Right atrium auricular region (tissue), 2 donors: ENCODE results near the gene GPX4. TPM values are rescaled to one million over a fixed set of nuclear protein-coding genes. Genes with fewer than 3 reads are reported as not detected.
"Not testable (repeated sequence)": the region's sequence is repeated elsewhere in the genome, so short reads cannot be mapped to it uniquely, and the experiment has no call there.

Experiments
- DNase-seq: peaks from one replicate; pipeline ENCODE4 v3.0.0-alpha.2; 2019; ENCODE audit warnings: low spot score
- H3K27ac ChIP-seq, 2 donors: fragments of 200-600 bp; sonication (generic); 1 replicate in 1 of 2; 2 replicates in 1 of 2; pipeline ENCODE4 v1.5.1; 2016 to 2019
- H3K27me3 ChIP-seq, 2 donors: fragments of 200-600 bp; sonication (generic); one replicate each; pipeline versions ENCODE4 v1.5.1 to v1.6.0; 2017 to 2019
- H3K36me3 ChIP-seq: fragments of 200-600 bp; sonication (generic); one replicate; pipeline ENCODE4 v1.5.1; 2016
- H3K4me1 ChIP-seq, 2 donors: fragments of 200-600 bp; sonication (generic); one replicate each; pipeline versions ENCODE4 v1.5.1 to v1.6.0; 2017 to 2019
- H3K4me3 ChIP-seq, 2 donors: fragments of 200-600 bp; sonication (generic); 1 replicate in 1 of 2; 2 replicates in 1 of 2; pipeline ENCODE4 v1.5.1; 2017 to 2019; ENCODE audit warnings: mild to moderate bottlenecking in 1 of 2, moderate library complexity in 1 of 2
- H3K9me3 ChIP-seq, 2 donors: fragments of 200-600 bp; sonication (generic); one replicate each; pipeline ENCODE4 v1.5.1; 2019
- total RNA-seq, 2 donors: library from RNA; depleted of rRNA; stranded (reverse); fragments of >200 nt; gene quantifications; one replicate each; pipeline ENCODE4 v1.1.0, GENCODE V29; 2016
- TF ChIP-seq, protein P1 (sequence below), 2 donors: fragments of 200-600 bp; sonication (generic); IDR thresholded peaks; one replicate each; pipeline ENCODE4 v1.5.1; 2019; ENCODE audit warnings: antibody characterized with exemption in 2 of 2

GPX4 gene
- total RNA-seq, 2 donors from 2014 or later: 404 to 529 TPM

DNA sequence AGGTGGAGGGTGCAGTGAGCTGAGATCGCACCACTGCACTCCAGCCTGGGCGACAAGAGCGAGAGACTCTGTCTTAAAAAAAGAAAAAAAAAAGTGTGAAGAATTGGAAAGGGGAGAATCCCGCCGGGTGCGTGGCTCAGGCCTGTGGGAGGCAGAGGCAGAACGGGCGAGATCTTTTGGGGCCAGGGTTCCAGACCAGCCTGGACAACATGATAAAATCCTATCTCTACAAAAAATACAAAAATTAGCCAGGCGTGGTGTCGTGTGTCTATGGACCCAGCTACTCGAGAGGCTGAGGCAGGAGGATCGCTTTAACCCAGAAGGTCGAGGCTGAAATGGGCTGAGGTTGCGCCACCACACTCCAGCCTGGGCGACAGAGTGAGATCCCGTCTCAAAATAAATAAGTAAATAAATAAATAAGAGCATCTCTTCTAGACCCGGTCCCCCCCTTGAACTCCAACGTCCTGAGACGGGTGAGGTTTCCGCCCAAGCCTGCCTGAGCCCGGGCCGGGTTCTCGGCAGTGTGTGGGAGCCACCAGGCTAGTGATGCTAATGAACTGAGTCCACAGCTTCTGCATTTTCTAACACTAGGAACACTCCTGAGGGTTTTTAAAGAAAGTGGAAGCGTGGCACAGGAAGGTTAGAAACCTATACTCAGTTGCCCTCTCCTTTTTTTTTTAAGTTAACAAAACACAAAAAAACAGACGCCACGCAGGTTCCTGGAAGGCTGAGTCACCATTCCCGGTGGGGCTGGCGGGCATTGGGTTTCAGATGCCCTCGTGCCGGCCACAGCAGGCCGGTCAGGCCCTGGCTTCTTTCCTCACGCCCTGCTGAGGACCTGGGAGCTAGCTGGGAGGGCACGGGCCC, 22.0 kb downstream of the GPX4 start:
- Histone ChIP-seq H3K9me3 (no peaks in the 10 kb centered on the region), H3K4me1 (peaks cover 0 to 14% of the 10 kb centered on the region in 2 donors), H3K27me3 (no peaks in the 10 kb centered on the region), H3K36me3 (peaks cover 73% of the 10 kb centered on the region), H3K27ac (no peak overlapping the region), H3K4me3 (no peak overlapping the region)
- no peak for DNase-seq
- TF ChIP-seq, protein P1, sequence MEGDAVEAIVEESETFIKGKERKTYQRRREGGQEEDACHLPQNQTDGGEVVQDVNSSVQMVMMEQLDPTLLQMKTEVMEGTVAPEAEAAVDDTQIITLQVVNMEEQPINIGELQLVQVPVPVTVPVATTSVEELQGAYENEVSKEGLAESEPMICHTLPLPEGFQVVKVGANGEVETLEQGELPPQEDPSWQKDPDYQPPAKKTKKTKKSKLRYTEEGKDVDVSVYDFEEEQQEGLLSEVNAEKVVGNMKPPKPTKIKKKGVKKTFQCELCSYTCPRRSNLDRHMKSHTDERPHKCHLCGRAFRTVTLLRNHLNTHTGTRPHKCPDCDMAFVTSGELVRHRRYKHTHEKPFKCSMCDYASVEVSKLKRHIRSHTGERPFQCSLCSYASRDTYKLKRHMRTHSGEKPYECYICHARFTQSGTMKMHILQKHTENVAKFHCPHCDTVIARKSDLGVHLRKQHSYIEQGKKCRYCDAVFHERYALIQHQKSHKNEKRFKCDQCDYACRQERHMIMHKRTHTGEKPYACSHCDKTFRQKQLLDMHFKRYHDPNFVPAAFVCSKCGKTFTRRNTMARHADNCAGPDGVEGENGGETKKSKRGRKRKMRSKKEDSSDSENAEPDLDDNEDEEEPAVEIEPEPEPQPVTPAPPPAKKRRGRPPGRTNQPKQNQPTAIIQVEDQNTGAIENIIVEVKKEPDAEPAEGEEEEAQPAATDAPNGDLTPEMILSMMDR (IDR thresholded peaks at IDR 0.05): no peak

DNA sequence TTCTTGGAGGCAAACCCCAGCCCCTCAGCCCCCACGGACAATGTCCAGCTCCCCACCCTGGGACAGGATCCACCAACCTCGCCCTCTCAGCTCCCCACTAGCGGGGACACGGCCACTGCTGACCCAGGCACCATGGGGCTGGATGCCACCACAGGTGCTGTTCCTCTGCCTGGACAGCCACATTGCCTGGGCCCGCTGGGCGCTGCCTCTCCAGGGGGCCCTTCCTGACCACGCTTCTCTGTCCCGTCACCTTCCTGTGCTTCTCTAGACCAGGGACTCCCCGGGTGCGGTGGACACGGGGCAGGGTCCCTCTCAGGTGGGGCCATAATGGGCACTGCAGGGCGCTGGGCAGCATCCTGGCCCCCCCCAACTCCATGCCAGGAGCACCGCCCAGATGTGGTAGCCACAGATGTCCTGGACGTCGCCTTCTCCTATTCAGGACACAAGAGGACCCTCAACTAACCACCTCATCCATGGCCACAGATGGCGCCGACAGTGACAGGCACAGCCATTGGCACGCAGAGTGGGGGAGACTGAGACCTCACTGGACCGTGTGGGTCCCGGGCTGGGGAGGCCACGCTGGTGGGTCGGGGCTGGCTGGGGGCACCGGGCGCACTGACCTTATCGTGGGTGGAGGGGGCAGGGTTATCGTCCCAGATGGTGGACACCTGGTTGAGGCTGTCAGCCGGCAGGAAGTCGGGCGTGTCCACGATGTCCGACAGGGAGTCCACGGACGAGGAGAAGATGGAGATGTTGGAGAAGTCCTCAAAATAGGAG, 23.4 kb downstream of the GPX4 start:
- H3K9me3 ChIP-seq: no peaks in the 10 kb centered on the region
- no peak for DNase-seq
- no peak overlapping the region for H3K27ac ChIP-seq
- peaks cover 0 to 26% of the 10 kb centered on the region in 2 donors for H3K4me1 ChIP-seq
- H3K27me3 ChIP-seq: no peaks in the 10 kb centered on the region
- H3K36me3 ChIP-seq: peaks cover 60% of the 10 kb centered on the region
- H3K4me3 ChIP-seq: no peak overlapping the region
- TF ChIP-seq, protein P1 (IDR thresholded peaks at IDR 0.05): no peak

DNA sequence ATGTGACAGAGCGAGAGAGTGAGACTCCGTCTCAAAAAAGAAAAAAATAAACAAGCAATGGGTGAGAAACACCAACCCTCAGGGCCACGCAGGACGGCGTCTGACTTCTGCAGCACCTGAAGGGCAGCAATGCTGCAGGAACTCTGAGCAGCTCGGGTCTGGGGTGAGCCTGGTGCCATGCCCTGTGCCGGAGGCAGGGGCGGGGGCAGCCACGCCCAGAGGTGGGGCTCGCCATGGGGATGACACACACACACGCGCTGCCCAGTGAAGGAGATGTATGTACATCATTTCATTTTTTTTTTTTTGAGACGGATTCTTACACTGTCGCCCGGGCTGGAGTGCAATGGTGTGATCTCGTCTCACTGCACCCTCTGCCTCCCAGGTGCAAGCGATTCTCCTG, 24.3 kb downstream of the GPX4 start:
- Histone ChIP-seq H3K4me1 (peaks cover 0 to 35% of the 10 kb centered on the region in 2 donors), H3K9me3 (no peaks in the 10 kb centered on the region), H3K27ac (no peak overlapping the region), H3K4me3 (no peak overlapping the region), H3K36me3 (peaks cover 50% of the 10 kb centered on the region), H3K27me3 (no peaks in the 10 kb centered on the region)
- TF ChIP-seq, protein P1 (IDR thresholded peaks at IDR 0.05): no peak
- DNase-seq: no peak

DNA sequence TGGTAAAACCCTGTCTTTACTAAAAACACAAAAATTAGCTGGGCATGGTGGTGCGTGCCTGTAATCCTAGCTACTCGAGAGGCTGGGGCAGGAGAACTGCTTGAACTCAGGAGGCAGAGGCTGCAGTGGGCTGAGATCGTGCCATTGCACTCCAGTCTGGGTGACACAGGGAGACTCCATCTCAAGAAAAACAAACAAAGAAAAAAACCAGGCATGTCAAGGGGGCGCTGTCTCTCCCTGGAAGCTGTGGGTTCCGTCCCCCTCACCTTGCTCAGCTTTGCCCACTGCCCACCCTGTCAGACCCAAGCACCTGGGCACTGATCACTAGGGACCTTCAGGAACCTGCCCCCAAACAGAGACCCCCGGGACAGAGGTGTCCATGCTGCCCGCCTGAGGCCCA, 25.3 kb downstream of the GPX4 start:
- peaks cover 0 to 40% of the 10 kb centered on the region in 2 donors for H3K4me1 ChIP-seq
- not testable (repeated sequence) for H3K4me3 ChIP-seq, DNase-seq, H3K9me3 ChIP-seq, H3K27me3 ChIP-seq, H3K27ac ChIP-seq
- H3K36me3 ChIP-seq: peaks cover 40% of the 10 kb centered on the region

DNA sequence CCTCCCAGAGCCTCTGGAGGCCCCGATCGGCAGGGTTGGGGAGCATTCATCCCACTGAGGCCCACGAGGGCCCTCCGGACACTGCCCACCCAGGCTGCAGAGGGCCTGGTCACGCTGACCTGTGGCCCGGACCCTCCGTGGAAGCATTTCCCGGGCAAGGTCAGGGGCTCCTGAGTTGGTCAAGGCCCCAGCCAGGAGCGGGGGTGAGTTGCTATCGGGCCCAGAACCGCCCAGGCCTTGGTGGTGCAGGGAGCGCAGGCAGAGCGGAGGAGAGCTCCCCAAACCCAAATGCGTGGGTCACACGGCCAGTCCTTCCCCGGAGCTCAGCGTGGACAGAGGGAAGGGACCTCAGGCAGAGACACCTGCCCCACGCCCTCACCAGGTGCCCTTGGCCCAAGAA, 25.7 kb downstream of the GPX4 start:
- Histone ChIP-seq H3K9me3 (no peaks in the 10 kb centered on the region), H3K4me3 (no peak overlapping the region), H3K27me3 (no peaks in the 10 kb centered on the region), H3K4me1 (peaks cover 0 to 40% of the 10 kb centered on the region in 2 donors), H3K36me3 (peaks cover 36% of the 10 kb centered on the region), H3K27ac (no peak overlapping the region)
- TF ChIP-seq, protein P1 (IDR thresholded peaks at IDR 0.05): no peak
- no peak for DNase-seq
